ENCODE data around the gene AIG1.
"Not testable (repeated sequence)": the region's sequence is repeated elsewhere in the genome, so short reads cannot be mapped to it uniquely, and the experiment has no call there.

AIG1 gene, protein sequence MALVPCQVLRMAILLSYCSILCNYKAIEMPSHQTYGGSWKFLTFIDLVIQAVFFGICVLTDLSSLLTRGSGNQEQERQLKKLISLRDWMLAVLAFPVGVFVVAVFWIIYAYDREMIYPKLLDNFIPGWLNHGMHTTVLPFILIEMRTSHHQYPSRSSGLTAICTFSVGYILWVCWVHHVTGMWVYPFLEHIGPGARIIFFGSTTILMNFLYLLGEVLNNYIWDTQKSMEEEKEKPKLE

DNA sequence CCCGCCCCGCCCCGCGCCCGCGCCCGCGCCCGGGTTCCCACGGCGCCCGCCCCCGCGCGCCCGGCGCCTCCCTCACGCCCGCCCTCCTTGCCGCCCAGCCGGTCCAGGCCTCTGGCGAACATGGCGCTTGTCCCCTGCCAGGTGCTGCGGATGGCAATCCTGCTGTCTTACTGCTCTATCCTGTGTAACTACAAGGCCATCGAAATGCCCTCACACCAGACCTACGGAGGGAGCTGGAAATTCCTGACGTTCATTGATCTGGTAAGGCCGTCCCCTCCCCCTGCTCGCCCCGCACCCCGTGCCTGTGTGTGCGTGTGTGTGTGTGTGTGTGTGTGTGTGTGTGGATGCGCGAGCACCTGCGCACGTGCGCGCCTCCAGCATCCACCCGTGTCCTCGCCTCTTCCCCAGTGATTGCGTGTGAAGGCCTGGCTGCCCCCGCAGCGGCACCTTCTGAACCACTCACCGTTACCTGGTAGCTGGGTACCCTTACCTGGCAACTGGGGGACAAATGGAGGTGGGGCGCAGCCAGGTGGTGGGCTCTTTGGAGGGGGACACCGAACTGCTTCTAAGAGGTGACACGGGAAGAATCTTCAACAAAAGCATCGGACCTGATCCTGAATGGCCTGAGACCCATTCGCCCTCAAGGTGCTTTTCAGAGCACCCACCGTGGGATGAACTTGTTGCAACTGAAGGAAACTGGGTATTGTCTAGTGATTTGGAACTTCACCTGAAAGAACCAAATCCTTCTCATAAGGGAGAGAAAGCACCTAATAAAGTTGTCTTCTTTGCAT, at the start of gene AIG1:
TSS of gene AIG1 (plus strand) at position 84 of the 791 bp plus-strand sequence. CDS start at position 121, 37 bp downstream.
- DNase-seq (ENCODE audit: low spot score), result peak; percentile 32

DNA sequence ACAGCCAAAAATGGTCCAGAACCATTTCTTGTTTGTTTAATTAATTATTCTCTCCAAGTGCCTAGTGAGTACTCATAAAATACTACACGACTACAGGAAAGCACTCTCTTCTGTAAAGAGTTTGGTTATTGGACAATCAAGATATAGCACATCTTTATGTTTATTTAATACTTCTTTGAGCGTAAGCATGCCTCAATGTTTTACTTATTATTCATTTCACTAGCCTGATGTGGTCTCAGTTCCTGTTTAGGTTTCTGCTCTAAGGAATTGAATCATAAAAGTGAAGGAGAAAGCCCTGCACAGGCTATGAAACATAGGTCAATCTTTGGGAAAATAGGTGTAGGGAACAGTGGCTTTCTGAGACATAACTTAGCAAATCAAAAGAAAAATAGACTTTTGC, 45.9 kb upstream of the AIG1 start:
- DNase-seq (ENCODE audit: low spot score), result no peak

DNA sequence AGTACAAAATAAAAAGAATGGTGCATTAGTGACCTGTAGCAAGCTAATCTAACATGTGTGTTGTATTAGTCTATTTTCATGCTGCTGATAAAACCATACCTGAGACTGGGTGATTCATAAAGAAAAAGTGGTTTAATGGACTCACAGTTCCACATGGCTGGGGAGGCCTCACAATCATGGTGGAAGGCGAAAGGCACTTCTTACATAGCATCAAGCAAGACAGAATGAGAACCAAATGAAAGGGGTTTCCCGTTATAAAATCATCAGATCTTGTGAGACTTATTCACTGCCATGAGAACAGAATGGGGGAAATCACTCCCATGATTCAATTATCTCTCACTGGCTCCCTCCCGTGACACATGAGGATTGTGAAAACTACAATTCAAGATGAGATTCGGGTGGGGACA, 45.4 kb upstream of the AIG1 start:
- no peak for DNase-seq (ENCODE audit: low spot score)

DNA sequence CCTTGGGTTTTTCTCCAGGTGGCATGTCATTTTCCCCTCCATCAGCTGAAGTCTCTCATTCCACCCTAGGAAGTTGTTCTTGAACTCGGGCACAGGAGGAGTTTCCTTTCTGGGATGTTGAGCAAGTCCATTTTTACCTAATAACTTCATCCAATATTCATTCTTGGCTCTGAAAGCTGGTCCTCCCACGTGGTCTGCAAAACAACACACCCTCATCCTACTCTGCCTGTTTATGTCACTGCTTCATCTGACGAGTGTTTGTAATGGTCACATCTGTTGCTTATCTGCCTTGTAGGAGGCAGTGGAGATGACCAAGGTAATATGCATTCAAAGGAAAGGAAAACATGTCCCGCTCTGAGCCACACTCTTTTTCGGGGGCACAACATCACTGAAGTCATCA, 41.7 kb upstream of the AIG1 start:
- DNase-seq (ENCODE audit: low spot score), result no peak

DNA sequence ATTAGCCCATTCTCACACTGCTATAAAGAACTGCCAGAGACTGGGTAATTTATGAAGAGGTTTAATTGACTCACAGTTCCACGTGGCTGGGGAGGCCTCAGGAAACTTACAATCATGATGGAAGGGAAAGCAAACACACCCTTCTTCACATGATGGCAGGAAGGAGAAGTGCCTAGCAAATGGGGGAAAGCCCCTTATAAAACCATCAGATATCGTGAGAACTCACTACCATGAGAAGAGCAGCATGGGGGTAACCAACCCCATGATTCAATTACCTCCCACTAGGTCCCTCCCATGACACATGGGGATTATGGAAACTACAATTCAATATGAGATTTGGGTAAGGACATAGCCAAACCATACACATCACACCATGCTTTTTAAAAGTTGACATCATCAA, 39.8 kb upstream of the AIG1 start:
- DNase-seq (ENCODE audit: low spot score), result not testable (repeated sequence)

DNA sequence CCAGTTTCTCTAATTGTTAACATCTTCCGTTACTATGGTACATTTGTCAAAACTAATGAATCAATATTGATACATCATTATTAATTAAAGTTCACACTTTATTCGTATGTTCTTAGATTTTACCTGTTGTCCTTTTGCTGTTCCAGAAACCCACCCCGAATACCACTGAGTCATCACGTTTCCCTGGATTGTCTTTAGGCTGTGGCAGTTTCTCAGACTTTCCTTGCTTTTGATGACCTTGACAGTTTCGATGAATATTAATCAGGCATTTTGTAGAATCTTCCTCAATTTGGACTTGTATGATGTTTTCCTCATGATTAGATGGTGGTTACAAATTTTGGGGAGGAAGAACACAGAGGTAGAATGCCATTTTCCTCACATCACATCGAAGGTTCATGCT, 39.1 kb upstream of the AIG1 start:
- DNase-seq (ENCODE audit: low spot score), result no peak

DNA sequence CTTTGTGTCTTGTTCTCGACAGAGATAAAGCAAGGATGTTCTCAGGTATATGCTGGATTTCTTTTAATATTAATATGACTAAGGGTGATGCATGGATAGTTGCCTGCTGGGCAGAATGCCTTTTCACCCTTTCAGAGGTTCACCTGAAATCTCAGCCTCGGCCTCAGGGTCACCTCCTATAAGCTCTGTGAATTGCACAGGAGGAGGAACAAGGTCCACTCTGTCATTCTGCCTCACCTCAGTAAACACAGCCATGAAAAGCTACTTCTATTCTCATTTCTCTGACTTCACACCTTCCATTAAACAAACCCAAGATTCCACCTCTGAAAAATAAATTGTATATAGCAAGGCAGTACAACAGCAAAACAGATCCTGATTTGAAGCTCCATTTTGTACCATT, 38.1 kb upstream of the AIG1 start:
- no peak for DNase-seq (ENCODE audit: low spot score)

DNA sequence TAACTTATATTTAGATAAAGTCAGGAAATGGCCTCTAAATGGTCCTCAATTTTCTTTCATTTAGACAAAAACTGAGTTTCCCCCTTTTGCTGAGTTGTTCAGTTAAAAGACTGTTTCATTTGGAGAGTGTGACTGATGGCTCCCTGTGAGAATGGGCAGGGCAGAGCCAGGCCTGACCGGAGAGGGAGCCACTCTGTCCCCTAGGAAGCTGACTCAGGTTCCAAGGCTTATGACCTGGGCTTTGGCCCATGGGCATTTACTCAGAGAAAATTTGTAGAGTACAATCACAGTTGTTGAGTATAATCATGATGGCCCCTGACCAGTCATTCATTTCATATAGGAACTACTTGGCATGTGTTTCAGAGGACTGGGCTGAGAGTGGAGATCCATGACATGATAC, 37.0 kb upstream of the AIG1 start:
- no peak for DNase-seq (ENCODE audit: low spot score)

DNA sequence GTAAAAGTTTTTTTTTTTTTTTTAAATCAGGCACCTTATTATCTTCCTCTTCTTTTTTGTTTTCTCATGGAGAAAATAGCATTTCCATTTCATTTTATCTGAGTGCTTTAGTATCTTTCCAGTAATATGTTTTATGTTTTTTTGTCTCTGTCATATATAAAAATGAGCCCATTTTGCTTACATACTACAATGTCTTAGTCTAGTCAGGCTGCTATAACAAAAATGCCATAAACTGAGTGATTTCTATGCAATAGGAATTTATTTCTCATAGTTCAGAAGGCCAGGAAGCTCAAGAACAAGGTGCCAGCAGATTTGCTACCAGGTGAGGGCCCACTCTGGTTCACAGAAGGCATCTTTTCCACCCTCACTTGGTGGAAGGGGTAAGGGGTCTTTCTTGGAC, 35.7 kb upstream of the AIG1 start:
- no peak for DNase-seq (ENCODE audit: low spot score)

DNA sequence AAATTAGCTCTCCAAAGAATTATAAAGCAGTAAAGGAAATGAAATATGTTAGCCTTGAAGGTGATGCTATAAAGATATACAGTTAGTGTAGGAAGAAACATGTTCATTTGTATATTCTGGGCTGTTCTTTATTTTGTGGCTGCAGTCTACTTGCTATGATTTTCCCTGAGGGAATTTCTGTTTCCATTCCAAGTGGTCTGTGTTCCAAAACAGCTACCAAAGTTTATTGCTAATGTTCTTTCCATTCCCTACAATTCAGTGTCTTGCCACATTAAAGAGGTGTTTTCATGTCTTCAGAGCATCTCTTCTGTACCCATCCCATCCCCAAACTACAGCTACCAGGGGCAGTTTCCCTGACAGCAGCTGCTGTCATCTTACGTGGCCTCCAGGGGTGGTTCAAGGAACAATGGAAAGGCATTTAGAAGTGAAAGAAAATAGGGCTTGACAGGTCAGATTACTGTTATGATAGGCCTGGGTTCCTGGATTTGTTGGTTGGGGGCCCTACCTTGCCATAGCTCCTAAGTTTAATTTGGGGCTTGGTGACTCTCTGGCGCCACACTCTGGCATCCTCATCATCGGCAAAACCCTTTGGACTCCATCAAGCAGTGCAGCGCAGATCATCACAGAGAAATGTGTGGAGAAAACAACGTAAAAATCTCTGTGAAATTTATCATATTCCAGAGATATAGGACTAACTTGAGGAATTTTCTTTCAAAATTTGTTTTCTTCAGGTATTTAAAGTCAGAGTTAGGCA, 33.8 kb upstream of the AIG1 start:
- no peak for DNase-seq (ENCODE audit: low spot score)

DNA sequence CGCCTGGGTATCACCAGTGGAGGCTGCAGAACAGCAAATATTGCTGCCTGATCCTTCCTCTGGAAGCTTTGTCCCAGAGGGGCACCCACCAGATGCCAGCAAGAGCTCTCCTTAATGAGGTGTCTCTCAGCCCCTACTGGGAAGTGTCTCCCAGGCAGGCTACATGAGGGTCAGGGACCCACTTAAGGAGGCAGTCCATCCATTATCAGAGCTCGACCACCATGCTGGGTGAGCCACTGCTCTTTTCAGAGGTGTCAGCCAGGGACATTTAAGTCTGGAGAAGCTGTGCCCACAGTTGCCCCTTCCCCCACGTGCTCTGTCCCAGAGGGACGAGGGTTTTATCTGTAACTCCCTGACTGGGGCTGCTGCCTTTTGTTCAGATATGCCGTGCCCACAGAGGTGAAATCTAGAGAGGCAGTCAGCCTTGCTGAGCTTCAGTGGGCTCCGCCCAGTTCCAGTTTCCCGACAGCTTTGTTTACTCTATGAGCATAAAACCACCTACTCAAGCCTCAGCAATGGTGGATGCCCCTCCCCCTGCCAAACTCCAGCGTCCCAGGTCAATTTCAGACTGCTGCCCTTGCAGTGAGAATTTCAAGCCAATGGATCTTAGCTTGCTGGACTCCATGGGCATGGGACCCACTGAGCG, 25.9 kb upstream of the AIG1 start:
- DNase-seq (ENCODE audit: low spot score), result no peak

DNA sequence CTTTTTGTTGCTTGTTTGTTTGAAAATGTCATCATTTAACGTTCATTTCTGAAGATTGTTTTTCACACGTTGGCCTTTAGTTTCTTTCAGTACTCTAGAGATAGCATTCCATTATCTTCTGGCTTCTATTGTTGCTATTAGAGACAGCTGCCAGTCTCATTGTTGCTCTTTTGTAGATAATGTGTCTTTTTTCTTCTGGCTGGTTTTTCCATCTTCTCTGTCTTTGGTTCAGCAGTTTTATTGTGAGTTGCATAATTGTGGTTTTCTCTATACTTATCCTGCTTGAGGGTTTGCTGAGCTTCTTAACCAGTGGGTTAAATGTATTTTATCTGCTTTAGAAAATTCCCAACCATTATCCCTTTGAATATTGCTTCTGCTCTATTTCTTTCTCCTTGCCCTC, 23.2 kb upstream of the AIG1 start:
- DNase-seq (ENCODE audit: low spot score), result no peak

DNA sequence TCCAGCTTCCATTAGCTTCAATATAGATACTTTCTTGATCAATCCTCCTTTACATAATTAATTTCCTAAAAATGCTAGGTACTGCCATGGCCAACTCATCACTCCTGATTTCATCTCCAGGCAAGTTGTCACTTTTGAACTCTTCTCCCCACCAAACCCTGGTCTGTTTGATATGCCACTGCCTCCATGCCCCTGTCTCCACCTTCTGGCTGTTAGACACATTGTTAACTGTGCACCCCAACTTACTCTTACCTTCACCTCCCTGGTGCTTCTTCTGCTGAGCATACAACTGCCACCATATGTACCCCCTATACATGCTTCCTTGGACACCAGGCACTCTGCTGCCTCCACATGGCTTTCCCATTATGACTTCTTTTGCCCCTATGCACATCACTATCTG, 21.9 kb upstream of the AIG1 start:
- no peak for DNase-seq (ENCODE audit: low spot score)

DNA sequence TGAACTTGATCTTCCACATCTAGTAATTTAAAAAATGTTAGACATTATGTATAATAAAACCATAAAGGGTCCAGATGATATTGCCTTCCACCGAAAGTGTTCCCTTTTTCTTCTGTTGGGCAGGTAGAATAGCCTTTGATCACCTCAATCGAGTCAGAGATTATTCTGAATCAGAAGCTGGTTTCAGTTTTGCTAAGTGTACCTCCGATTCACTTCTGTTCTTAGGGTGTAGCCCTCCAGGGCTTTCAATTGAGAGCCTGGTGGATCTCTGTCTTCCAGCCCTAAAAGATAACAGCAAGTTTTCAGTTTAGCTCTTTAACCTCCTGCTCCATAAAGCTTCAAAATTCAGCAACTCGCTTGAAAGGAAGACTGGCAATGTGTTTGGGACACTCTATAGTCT, 21.1 kb upstream of the AIG1 start:
- no peak for DNase-seq (ENCODE audit: low spot score)

DNA sequence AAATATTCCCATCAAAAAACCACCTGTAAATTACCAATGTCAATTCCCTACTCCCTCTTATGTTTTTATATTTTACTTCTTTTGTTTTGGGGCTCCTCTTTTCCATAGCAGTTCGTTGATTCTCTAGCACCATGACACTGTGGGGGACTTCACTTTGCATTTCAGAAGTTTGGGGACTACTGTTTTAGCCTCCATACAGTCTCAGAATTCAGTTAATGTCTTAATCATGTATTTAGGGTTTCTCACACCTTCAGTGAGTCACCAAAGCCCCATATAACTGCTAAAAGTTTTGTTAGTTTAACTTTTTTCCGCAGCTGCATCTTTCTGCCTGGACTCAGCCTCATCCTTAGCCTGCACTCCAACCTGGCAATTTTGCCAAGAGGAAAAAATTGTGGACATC, 20.7 kb upstream of the AIG1 start:
- DNase-seq (ENCODE audit: low spot score), result no peak

DNA sequence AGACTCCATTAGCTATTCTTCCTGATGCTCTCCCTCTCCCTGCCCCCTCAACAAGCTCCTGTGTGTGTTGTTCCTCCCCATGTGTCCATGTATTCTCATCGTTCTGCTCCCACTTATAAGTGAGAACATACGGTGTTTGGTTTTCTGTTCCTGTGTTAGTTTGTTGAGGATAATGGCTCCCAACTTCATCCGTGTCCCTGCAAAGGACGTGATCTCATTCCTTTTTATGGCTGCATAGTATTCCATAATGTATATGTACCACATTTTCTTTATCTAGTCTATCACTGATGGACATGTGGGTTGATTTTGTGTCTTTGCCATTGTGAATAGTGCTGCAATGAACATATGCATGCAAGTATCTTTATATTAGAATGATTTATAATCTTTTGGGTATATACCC, 16.3 kb upstream of the AIG1 start:
- not testable (repeated sequence) for DNase-seq (ENCODE audit: low spot score)

DNA sequence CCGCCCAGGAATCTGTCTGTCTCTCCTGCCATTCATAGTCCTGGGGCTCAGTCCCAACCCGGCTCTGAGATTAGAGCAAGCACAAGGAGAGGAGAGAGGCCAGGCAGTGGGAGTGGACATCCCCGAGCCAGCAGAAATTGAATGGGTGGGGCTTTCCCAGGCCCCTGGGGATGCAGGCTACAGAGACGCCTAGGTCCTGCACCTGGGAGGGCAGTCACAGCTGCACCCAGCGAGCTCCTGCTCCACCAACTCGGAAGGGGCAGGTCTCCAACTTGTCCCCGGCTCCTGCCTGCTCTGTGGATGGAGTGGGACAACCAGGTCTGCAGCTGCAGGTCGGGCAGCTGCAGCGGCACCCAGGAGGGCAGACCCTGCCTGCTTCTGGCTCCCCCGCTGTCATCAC, 11.1 kb upstream of the AIG1 start:
- no peak for DNase-seq (ENCODE audit: low spot score)

DNA sequence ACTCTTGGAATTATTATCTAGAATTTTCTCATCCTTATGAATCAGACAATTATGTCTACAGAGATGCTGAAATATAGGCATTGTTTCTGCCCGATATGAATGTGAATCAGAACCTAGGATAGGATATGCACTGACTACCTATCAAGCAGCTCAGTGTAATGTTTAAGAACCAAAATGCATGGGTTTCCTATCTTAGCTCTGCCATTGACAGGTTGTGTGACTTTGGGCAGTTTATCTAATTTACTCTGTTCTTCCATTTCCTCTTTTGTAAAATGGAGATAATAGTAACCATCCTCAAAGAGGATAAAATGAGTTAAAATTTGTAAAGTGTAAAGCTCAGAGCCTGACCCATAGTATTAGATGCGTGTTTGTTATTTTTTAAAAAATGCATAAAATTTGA, 10.2 kb upstream of the AIG1 start:
- no peak for DNase-seq (ENCODE audit: low spot score)

DNA sequence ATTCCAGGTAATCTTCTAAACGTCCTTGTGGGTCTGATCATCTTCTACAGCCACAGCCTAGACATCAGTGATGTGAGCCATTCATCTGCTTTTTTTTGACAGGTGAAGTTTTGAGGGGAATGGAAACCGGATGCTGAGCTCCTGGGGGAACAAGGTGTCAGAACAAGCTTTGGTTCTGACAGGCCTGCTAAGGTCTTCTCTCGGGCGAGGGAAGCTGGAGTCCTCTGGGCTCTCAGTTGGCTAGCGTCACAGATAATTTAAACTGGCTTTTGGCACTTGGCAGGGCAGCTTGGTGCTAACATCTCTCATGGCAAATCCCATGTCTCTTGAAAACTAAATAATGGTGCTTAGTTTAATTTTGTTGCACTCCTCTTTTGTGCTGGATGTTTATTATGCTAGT, 8.4 kb upstream of the AIG1 start:
- DNase-seq (ENCODE audit: low spot score), result no peak

DNA sequence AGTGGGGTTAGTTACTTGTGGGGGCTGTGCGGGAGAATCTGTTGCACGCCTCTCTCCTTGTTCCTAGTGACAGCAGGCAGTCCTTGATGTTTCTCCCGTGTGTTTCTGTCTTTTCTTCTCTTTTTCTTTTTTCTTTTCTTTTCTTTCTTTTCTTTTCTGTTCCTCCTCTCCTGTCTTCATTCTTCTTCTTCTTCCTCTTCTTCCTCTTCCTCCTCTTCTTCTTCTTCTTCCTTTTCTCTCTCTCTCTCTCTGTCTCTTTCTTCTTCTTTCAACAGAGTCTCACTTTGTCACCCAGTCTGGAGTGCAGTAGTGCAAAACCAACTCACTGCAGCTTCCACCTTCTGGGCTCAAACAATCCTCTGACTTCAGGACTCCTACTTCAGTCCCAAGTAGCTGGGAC, 6.8 kb upstream of the AIG1 start:
- no peak for DNase-seq (ENCODE audit: low spot score)

DNA sequence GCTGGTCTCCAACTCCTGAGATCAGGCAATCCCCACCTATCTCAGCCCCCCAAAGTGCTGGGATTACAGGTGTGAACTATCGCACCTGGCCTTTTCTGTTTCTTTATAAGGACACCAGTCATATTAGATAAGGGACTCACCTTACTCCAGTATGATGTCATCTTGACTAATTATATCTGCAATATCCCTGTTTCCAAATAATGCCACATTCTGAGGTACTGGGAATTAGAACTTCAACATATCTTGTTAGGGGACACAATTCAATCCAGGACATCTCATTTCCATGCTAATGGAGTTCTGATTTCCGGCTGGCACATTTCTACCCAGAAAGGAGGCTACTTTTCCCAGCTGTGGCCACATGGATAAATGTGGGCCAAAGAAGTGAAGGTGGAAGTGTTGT, 6.4 kb upstream of the AIG1 start:
- no peak for DNase-seq (ENCODE audit: low spot score)

DNA sequence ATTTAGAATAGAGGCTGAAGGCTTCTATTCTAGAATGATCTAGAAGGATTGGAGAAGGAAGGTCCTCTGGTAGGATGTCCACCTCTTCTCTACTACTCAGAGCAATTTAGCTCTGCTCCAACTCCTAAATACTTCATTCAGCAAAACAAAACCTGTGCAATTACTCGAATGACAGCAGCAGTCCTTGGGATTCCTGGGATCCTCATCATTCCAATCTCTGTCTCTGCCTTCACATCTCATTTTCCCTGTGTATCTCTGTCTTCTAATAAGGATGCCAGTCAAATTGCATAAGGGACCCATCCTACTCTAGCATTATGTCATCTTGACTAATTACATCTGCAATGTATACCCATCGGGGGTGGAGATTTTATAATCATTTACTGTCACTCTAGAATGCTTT, 5.5 kb upstream of the AIG1 start:
- no peak for DNase-seq (ENCODE audit: low spot score)

DNA sequence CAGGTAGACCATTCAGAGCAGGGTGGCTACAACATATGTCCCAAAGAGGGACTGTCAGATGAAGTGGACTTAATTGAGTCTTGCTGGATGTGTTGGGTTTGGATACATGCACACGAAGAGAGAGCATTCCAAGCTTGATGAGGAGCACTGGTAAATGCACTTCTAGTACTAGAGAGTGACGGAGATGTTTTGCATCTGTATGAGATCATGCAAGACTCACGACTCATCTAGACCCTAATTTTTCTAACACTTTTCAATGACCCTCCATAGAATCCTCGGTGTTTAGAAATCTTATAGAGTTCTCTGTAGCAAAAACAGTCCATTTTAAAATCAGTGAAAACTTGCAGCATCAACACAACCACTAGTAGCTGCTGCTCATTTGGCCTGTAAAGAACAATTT, 4.8 kb upstream of the AIG1 start:
- no peak for DNase-seq (ENCODE audit: low spot score)

Data from HuH-7 (cell line).